GM12873 (cell line): Measurements from ENCODE around the gene GLS2.

Experiments used
- CTCF ChIP-seq: IDR thresholded peaks from 2 replicates; pipeline ENCODE4 v1.5.1; 2012; ENCODE audit warnings: low read depth, mild to moderate bottlenecking, moderate library complexity, low read length, control low read depth; ENCODE audit not compliant: insufficient read depth; ENCODE audit errors: missing control alignments

GLS2 gene

GRCh38 chr12:56496704-56497103 is 8.7 kb upstream of the GLS2 start:
- TF ChIP-seq CTCF: peak; percentile 57

GRCh38 chr12:56490360-56490759 is 2.4 kb upstream of the GLS2 start:
- no peak for TF ChIP-seq CTCF

GRCh38 chr12:56487448-56488040 is 417 bp downstream of the GLS2 start:
- TF ChIP-seq CTCF: no peak

GRCh38 chr12:56486694-56487093 is 1.3 kb downstream of the GLS2 start:
- no peak for TF ChIP-seq CTCF

- TF ChIP-seq CTCF: no peak
These were observed 3.4 kb downstream of the GLS2 start for GRCh38 chr12:56484566-56484965.

GRCh38 chr12:56479625-56480024 is 8.3 kb downstream of the GLS2 start:
- no peak for TF ChIP-seq CTCF

- no peak for TF ChIP-seq CTCF
These were observed 10.3 kb downstream of the GLS2 start for GRCh38 chr12:56477521-56478225.
